CD14-positive monocyte (primary cell): ENCODE results near the gene CPA4. TPM values are rescaled to one million over a fixed set of nuclear protein-coding genes. Genes with fewer than 3 reads are reported as not detected.

Experiments used
- DNase-seq, 3 donors: peaks; one replicate each; pipeline ENCODE4 v3.0.0-alpha.2; 2011 to 2022
- H2AFZ ChIP-seq: 2 replicates; pipeline ENCODE4 v1.6.0; 2012; ENCODE audit warnings: mild to moderate bottlenecking, low read depth, low read length, inconsistent platforms; ENCODE audit not compliant: insufficient read depth, poor library complexity, severe bottlenecking
- H3K27ac ChIP-seq, 2 donors: 1 replicate in 1 of 2; 2 replicates in 1 of 2; pipeline ENCODE4 v1.5.1; 2012 to 2013; ENCODE audit warnings: low read length in 2 of 2, control low read depth in 1 of 2, inconsistent platforms in 1 of 2, low read depth in 1 of 2, mild to moderate bottlenecking in 1 of 2
- H3K27me3 ChIP-seq, 2 donors: one replicate each; pipeline versions ENCODE4 v1.6.0 to v1.6.1; 2011 to 2013; ENCODE audit warnings: low read length in 2 of 2; ENCODE audit not compliant: control insufficient read depth in 2 of 2, insufficient read depth in 2 of 2
- H3K36me3 ChIP-seq, 2 donors: replicated peaks in 1 of 2; 1 replicate in 1 of 2; 2 replicates in 1 of 2; pipeline versions ENCODE4 v1.5.1 to v1.6.1; 2012 to 2013; ENCODE audit warnings: low read length in 2 of 2, control low read depth in 1 of 2, inconsistent platforms in 1 of 2, mild to moderate bottlenecking in 1 of 2; ENCODE audit not compliant: insufficient read depth in 2 of 2, control insufficient read depth in 1 of 2
- H3K4me1 ChIP-seq, 2 donors: 1 replicate in 1 of 2; 2 replicates in 1 of 2; pipeline versions ENCODE4 v1.5.1 to v1.6.1; 2012 to 2013; ENCODE audit warnings: low read length in 2 of 2, control low read depth in 1 of 2, inconsistent platforms in 1 of 2, mild to moderate bottlenecking in 1 of 2, moderate library complexity in 1 of 2; ENCODE audit not compliant: insufficient read depth in 2 of 2, control insufficient read depth in 1 of 2
- H3K4me2 ChIP-seq: replicated peaks from 2 replicates; pipeline ENCODE3; 2012; ENCODE audit warnings: low read length, moderate library complexity, mild to moderate bottlenecking; ENCODE audit not compliant: poor library complexity, severe bottlenecking; ENCODE audit errors: extremely low read depth
- H3K4me3 ChIP-seq, 3 experiments: fragments of 200-600 bp in 1 of 3; sonication (generic) in 1 of 3; replicated peaks in 1 of 3; 1 replicate in 2 of 3; 2 replicates in 1 of 3; pipeline ENCODE4 v1.5.1; 2011 to 2013; ENCODE audit warnings: low read length in 3 of 3, mild to moderate bottlenecking in 3 of 3, control low read depth in 2 of 3, low read depth in 2 of 3, inconsistent platforms in 1 of 3, moderate library complexity in 1 of 3
- H3K79me2 ChIP-seq: 2 replicates; pipeline ENCODE4 v1.6.0; 2012; ENCODE audit warnings: mild to moderate bottlenecking, control low read depth, inconsistent platforms, low read length, moderate library complexity; ENCODE audit not compliant: insufficient read depth
- H3K9ac ChIP-seq: 2 replicates; pipeline ENCODE4 v1.6.0; 2017; ENCODE audit warnings: low read length, mild to moderate bottlenecking; ENCODE audit not compliant: insufficient read depth, poor library complexity, severe bottlenecking
- H3K9me3 ChIP-seq, 2 donors: replicated peaks in 1 of 2; 1 replicate in 1 of 2; 2 replicates in 1 of 2; pipeline versions ENCODE4 v1.5.1 to v1.6.1; 2012 to 2013; ENCODE audit warnings: low read length in 2 of 2, control low read depth in 1 of 2; ENCODE audit not compliant: control insufficient read depth in 1 of 2, insufficient read depth in 1 of 2
- H4K20me1 ChIP-seq: 2 replicates; pipeline ENCODE4 v1.6.0; 2012; ENCODE audit warnings: mild to moderate bottlenecking, low read length, control low read depth, moderate library complexity; ENCODE audit not compliant: insufficient read depth
- H3K27ac Mint-ChIP-seq, 7 donors: one replicate each; pipeline ENCODE4 v1.8.0; 2020; ENCODE audit warnings: mild to moderate bottlenecking in 7 of 7, mixed read lengths in 7 of 7, moderate library complexity in 6 of 7, inconsistent platforms in 2 of 7
- H3K27me3 Mint-ChIP-seq, 3 donors: one replicate each; pipeline ENCODE4 v1.8.0; 2021 to 2022; ENCODE audit warnings: low read depth in 3 of 3, mild to moderate bottlenecking in 3 of 3, mixed read lengths in 3 of 3, moderate library complexity in 3 of 3, inconsistent platforms in 1 of 3
- H3K36me3 Mint-ChIP-seq, 2 donors: one replicate each; pipeline ENCODE4 v1.8.0; 2020; ENCODE audit warnings: mixed read lengths in 2 of 2, inconsistent platforms in 1 of 2, mild to moderate bottlenecking in 1 of 2
- H3K4me1 Mint-ChIP-seq: one replicate; pipeline ENCODE4 v1.8.0; 2020; ENCODE audit warnings: mild to moderate bottlenecking, mixed read lengths
- H3K4me3 Mint-ChIP-seq, 2 donors: one replicate each; pipeline ENCODE4 v1.8.0; 2020; ENCODE audit warnings: mild to moderate bottlenecking in 2 of 2, mixed read lengths in 2 of 2, moderate library complexity in 1 of 2
- H3K9me3 Mint-ChIP-seq, 7 donors: one replicate each; pipeline ENCODE4 v1.8.0; 2020 to 2022; ENCODE audit warnings: mixed read lengths in 7 of 7, mild to moderate bottlenecking in 6 of 7, moderate library complexity in 6 of 7, inconsistent platforms in 2 of 7
- WGBS: methylation state at CpG from one replicate; pipeline ENCODE4 v1.1.5; 2013; ENCODE audit warnings: missing lambda C conversion rate; ENCODE audit not compliant: insufficient coverage; 5-methylcytosine and 5-hydroxymethylcytosine counted together
- intact Hi-C, 2 donors: fragments of 100-400 bp; cut with micrococcal nuclease; formaldehyde crosslinking; loops; one replicate each; pipeline versions ENCODE4 v1.15.0 to v1.15.1; 2023
- polyA plus RNA-seq, 3 donors: library from polyadenylated mRNA; depleted of rRNA in 1 of 3; unstranded in 2 of 3; stranded (reverse) in 1 of 3; fragments of 300-500 nt in 2 of 3; fragments of >200 nt in 1 of 3; fragmentation: Illumina TruSeq in 2 of 3; gene quantifications; 1 replicate in 2 of 3; 2 replicates in 1 of 3; pipeline ENCODE4 v1.2.3, GENCODE V29; 2012 to 2021
- TF ChIP-seq, protein P1 (sequence below): fragments of 200-600 bp; IDR thresholded peaks from one replicate; pipeline ENCODE4 v1.8.0; 2022; ENCODE audit warnings: antibody characterized with exemption, mild to moderate bottlenecking

The CPA4 gene
- polyA plus RNA-seq, 3 donors, result not detected

DNA sequence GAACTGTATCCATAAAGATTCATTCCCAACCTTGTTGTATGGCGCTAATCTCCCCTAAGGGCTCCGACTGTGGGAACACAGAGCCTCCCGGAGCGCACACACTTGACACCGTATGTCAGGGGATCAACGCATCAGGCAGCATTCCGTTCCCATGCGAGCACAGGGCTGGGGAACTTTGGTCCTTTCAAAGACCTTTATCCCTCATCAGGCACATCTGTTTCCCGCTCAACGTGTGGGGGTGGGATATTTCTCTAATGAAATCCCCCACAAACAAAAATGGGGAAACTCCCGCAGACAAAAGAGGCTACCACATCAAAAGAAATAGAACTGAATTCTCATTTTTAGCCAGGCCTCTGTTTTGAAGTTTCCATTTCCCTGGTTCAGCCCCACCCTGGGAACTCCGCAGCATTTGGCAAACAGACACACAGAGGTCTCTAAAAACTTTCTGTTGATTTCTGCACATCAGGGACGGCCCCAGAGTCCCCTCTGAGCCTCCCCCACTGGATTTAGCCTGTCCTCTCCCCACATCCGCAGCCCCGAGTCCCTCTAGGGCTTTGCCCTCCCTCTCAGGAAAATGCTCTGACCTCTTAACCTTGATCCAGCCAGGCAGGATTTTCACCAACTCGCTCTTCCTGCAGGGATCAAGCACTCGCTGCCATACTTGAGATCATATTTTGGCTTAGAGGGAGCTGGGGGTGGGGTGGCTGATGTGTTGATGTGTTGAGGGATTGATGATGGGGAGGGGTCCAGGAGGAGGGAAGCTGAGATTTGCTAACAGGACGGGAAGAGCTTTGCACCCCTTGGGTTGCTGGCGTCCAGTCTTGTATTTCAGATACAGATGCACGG, 58.2 kb downstream of the CPA4 start:
- H3K36me3 Mint-ChIP-seq, result no peaks in the 10 kb centered on the region
- TF ChIP-seq, protein P1, sequence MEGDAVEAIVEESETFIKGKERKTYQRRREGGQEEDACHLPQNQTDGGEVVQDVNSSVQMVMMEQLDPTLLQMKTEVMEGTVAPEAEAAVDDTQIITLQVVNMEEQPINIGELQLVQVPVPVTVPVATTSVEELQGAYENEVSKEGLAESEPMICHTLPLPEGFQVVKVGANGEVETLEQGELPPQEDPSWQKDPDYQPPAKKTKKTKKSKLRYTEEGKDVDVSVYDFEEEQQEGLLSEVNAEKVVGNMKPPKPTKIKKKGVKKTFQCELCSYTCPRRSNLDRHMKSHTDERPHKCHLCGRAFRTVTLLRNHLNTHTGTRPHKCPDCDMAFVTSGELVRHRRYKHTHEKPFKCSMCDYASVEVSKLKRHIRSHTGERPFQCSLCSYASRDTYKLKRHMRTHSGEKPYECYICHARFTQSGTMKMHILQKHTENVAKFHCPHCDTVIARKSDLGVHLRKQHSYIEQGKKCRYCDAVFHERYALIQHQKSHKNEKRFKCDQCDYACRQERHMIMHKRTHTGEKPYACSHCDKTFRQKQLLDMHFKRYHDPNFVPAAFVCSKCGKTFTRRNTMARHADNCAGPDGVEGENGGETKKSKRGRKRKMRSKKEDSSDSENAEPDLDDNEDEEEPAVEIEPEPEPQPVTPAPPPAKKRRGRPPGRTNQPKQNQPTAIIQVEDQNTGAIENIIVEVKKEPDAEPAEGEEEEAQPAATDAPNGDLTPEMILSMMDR, result no peak
- H3K9ac ChIP-seq, result no peak overlapping the region

DNA sequence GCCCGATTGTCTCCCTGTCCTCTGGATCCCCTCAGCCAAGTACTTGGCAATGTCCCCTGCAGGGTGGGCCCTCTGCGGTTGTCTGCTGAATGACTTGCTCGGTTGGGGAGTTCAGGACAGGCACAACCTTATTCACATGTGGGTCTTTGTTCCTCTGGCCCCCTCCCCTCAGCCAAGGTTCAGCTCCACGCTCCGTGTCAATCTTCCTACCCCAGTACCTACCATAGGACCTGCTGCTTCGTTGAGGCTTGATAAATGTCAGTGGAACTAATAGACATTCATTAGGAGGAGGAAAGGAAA, 58.8 kb downstream of the CPA4 start:
- Histone ChIP-seq H3K27me3 (no peaks in the 10 kb centered on the region), H3K4me2 (no peak overlapping the region), H4K20me1 (no peaks in the 10 kb centered on the region), H3K4me1 (no peaks in the 10 kb centered on the region), H3K9me3 (no peaks in the 10 kb centered on the region), H3K36me3 (no peaks in the 10 kb centered on the region), H3K4me3 (no peak overlapping the region), H3K79me2 (no peaks in the 10 kb centered on the region), H3K9ac (no peak overlapping the region), H2AFZ (no peak overlapping the region), H3K27ac (no peak overlapping the region)
- Mint-ChIP-seq H3K4me1 (peaks cover 4% of the 10 kb centered on the region), H3K27ac (no peak overlapping the region), H3K9me3 (peaks cover 0 to 2% (median 0%) of the 10 kb centered on the region in 7 donors), H3K27me3 (peaks cover 0 to 5% (median 2%) of the 10 kb centered on the region in 3 donors), H3K4me3 (no peak overlapping the region), H3K36me3 (no peaks in the 10 kb centered on the region)
- intact Hi-C loops, result no loop called here
- TF ChIP-seq, protein P1, result no peak
- no peak for DNase-seq
- WGBS, result 93% methylated on average over 3 of the region's 6 CpGs

More for the DNA sequence above, 58.2 kb downstream of the CPA4 start:
- WGBS, result 89% methylated on average over 11 of the region's 20 CpGs
- no peaks in the 10 kb centered on the region for H3K79me2 ChIP-seq
- H3K4me3 ChIP-seq, result no peak overlapping the region
- no peaks in the 10 kb centered on the region for H3K4me1 ChIP-seq
- H2AFZ ChIP-seq, result no peak overlapping the region
- no peaks in the 10 kb centered on the region for H3K9me3 ChIP-seq
- no peaks in the 10 kb centered on the region for H4K20me1 ChIP-seq
- H3K27ac ChIP-seq, result no peak overlapping the region
- no peak overlapping the region for H3K4me2 ChIP-seq
- no peaks in the 10 kb centered on the region for H3K27me3 ChIP-seq
- intact Hi-C loops, result no loop called here
- DNase-seq, result no peak
- H3K9me3 Mint-ChIP-seq, result peaks cover 0 to 2% (median 0%) of the 10 kb centered on the region in 7 donors
- H3K27me3 Mint-ChIP-seq, result peaks cover 0 to 5% (median 2%) of the 10 kb centered on the region in 3 donors
- peaks cover 4% of the 10 kb centered on the region for H3K4me1 Mint-ChIP-seq
- no peak overlapping the region for H3K27ac Mint-ChIP-seq
- H3K36me3 ChIP-seq, result no peaks in the 10 kb centered on the region
- H3K4me3 Mint-ChIP-seq, result no peak overlapping the region
